Glomerular visceral epithelial cell (primary cell): Measurements from ENCODE around the gene NPRL2.

ENCODE experiments used
- DNase-seq: peaks from one replicate; pipeline ENCODE4 v3.0.0-alpha.2; 2016; ENCODE audit errors: extremely low spot score

The NPRL2 gene

GRCh38 chr3:50304601-50305000, 46.0 kb downstream of the NPRL2 start:
- DNase-seq = no peak

- DNase-seq = peak; percentile 57
Observed at GRCh38 chr3:50303013-50303815, 47.4 kb downstream of the NPRL2 start, which contains the start of gene HYAL1. TSS of gene HYAL1 (minus strand) at chr3:50303574. CDS start at chr3:50302956, 618 bp downstream.

- no peak for DNase-seq
Observed at GRCh38 chr3:50302095-50303012, 48.2 kb downstream of the NPRL2 start.

- DNase-seq = no peak
Observed at GRCh38 chr3:50300681-50301254, 49.8 kb downstream of the NPRL2 start.

GRCh38 chr3:50299929-50300680, 50.5 kb downstream of the NPRL2 start:
- DNase-seq = no peak

GRCh38 chr3:50299638-50299928, 51.0 kb downstream of the NPRL2 start:
- DNase-seq = no peak

- peak; percentile 100 for DNase-seq
Observed at GRCh38 chr3:50298836-50299637, 51.5 kb downstream of the NPRL2 start, which contains the start of the genes HYAL3 and NAA80. TSS of gene HYAL3 (minus strand) at chr3:50299405. CDS start at chr3:50295602, 3,803 bp downstream. TSS of gene NAA80 (minus strand) at chr3:50299405. CDS start at chr3:50297463, 1,942 bp downstream.

- DNase-seq = no peak
Observed at GRCh38 chr3:50297896-50298725, 52.5 kb downstream of the NPRL2 start.

- no peak for DNase-seq
Observed at GRCh38 chr3:50297384-50297775, 53.2 kb downstream of the NPRL2 start.
